DOHH2 (cell line): ENCODE results near the gene H6PD.

Source experiments
- H3F3A ChIP-seq: fragments of 200-600 bp; sonication (generic), shearing (Covaris generic); 2 replicates; pipeline ENCODE4 v1.6.0; 2016; ENCODE audit warnings: antibody characterized with exemption, mild to moderate bottlenecking; ENCODE audit not compliant: control insufficient read depth, insufficient read depth
- H3K27ac ChIP-seq: fragments of 200-600 bp; sonication (generic); 2 replicates; pipeline ENCODE4 v1.5.1; 2014; ENCODE audit warnings: low read depth, mild to moderate bottlenecking, low read length, moderate library complexity
- H3K27me3 ChIP-seq: fragments of 200-600 bp; sonication (generic); 2 replicates; pipeline ENCODE4 v1.6.1; 2014; ENCODE audit warnings: mild to moderate bottlenecking, low read length, mixed read lengths; ENCODE audit not compliant: control insufficient read depth
- H3K36me3 ChIP-seq: fragments of 200-600 bp; sonication (generic); 2 replicates; pipeline ENCODE4 v1.6.1; 2014; ENCODE audit warnings: mild to moderate bottlenecking, low read length, moderate library complexity, mixed read lengths; ENCODE audit not compliant: control insufficient read depth
- H3K4me1 ChIP-seq: fragments of 200-600 bp; sonication (generic); 2 replicates; pipeline ENCODE4 v1.6.1; 2014; ENCODE audit warnings: mild to moderate bottlenecking, low read length, mixed read lengths; ENCODE audit not compliant: control insufficient read depth
- H3K4me2 ChIP-seq: fragments of 200-600 bp; sonication (generic); 2 replicates; pipeline ENCODE4 v1.6.0; 2014; ENCODE audit warnings: mild to moderate bottlenecking, low read length, moderate library complexity
- H3K4me3 ChIP-seq: fragments of 200-600 bp; sonication (generic); 2 replicates; pipeline ENCODE4 v1.5.1; 2014; ENCODE audit warnings: mild to moderate bottlenecking, low read length, mixed read lengths
- H3K79me2 ChIP-seq: fragments of 200-600 bp; sonication (generic); 2 replicates; pipeline ENCODE4 v1.6.1; 2014; ENCODE audit warnings: mild to moderate bottlenecking, low read length, mixed read lengths; ENCODE audit not compliant: control insufficient read depth
- H3K9me2 ChIP-seq: fragments of 200-600 bp; sonication (generic); replicated peaks from 2 replicates; pipeline ENCODE4 v1.6.1; 2014; ENCODE audit warnings: mild to moderate bottlenecking, low read length, mixed read lengths; ENCODE audit not compliant: control insufficient read depth
- H3K9me3 ChIP-seq: fragments of 200-600 bp; sonication (generic); 2 replicates; pipeline ENCODE4 v1.6.1; 2014; ENCODE audit warnings: antibody characterized with exemption, low read length, mixed read lengths; ENCODE audit not compliant: control insufficient read depth, insufficient read depth
- H4K20me1 ChIP-seq: fragments of 200-600 bp; sonication (generic); 2 replicates; pipeline ENCODE4 v1.6.0; 2014; ENCODE audit warnings: low read depth, mild to moderate bottlenecking, antibody characterized with exemption, low read length, moderate library complexity; ENCODE audit not compliant: control insufficient read depth, insufficient read depth
- CTCF ChIP-seq: fragments of 200-600 bp; sonication (generic); IDR thresholded peaks from one replicate; pipeline ENCODE4 v1.5.1; 2014; ENCODE audit warnings: antibody characterized with exemption, mild to moderate bottlenecking, low read depth, low read length; ENCODE audit not compliant: poor library complexity, severe bottlenecking
- EZH2phosphoT487 ChIP-seq: fragments of 200-600 bp; sonication (generic); IDR thresholded peaks from 2 replicates; pipeline ENCODE4 v1.6.1; 2017; ENCODE audit warnings: borderline replicate concordance, mild to moderate bottlenecking, antibody characterized with exemption, low read length, moderate library complexity, mixed read lengths

H6PD gene

GRCh38 chr1:9302745-9303524, 68.4 kb downstream of the H6PD start:
- H3K4me1 ChIP-seq = peaks cover 18% of the 10 kb centered on the region
- peak overlapping the region; percentile 42 for H3K4me3 ChIP-seq
- no peaks in the 10 kb centered on the region for H3K36me3 ChIP-seq
- H3K27ac ChIP-seq = no peak overlapping the region
- no peaks in the 10 kb centered on the region for H3F3A ChIP-seq
- H3K9me3 ChIP-seq = no peaks in the 10 kb centered on the region
- peaks cover 79% of the 10 kb centered on the region for H3K79me2 ChIP-seq
- H3K9me2 ChIP-seq = no peaks in the 10 kb centered on the region
- peak overlapping the region; percentile 62 for H3K4me2 ChIP-seq
- no peaks in the 10 kb centered on the region for H3K27me3 ChIP-seq
- TF ChIP-seq EZH2phosphoT487 (no peak), CTCF (no peak)
- peaks cover 11% of the 10 kb centered on the region for H4K20me1 ChIP-seq

DNA sequence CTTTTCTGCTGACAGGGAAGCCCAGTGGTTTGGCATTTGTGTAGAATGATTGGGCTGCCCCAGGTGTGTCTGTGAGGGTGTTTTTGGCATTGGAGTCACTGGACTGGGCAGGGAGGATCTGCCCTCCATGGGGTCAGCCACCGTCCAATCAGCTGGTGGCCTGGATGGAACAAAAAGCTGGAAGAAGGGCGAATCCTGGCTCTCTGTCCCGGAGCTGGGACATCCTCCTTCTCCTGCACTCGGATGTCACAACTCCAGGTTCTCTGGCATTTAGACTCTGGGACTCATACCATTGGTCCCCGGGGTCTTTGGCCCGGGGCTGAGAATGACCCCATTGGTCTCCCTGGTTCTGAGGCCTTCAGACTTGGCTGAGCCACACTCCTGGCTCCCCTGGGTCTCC, 69.3 kb downstream of the H6PD start:
- Histone ChIP-seq H3F3A (no peaks in the 10 kb centered on the region), H3K79me2 (peaks cover 83% of the 10 kb centered on the region), H4K20me1 (peaks cover 14% of the 10 kb centered on the region), H3K9me3 (no peaks in the 10 kb centered on the region), H3K27me3 (no peaks in the 10 kb centered on the region), H3K27ac (no peak overlapping the region), H3K4me3 (no peak overlapping the region), H3K4me2 (no peak overlapping the region), H3K4me1 (peaks cover 18% of the 10 kb centered on the region), H3K36me3 (no peaks in the 10 kb centered on the region), H3K9me2 (no peaks in the 10 kb centered on the region)
- TF ChIP-seq CTCF (no peak), EZH2phosphoT487 (no peak)

- no peaks in the 10 kb centered on the region for H3K9me3 ChIP-seq
- H3K36me3 ChIP-seq = no peaks in the 10 kb centered on the region
- peaks cover 79% of the 10 kb centered on the region for H3K79me2 ChIP-seq
- H3K9me2 ChIP-seq = no peaks in the 10 kb centered on the region
- no peak overlapping the region for H3K4me3 ChIP-seq
- no peak overlapping the region for H3K27ac ChIP-seq
- H3K4me2 ChIP-seq = no peak overlapping the region
- peaks cover 18% of the 10 kb centered on the region for H3K4me1 ChIP-seq
- no peaks in the 10 kb centered on the region for H3K27me3 ChIP-seq
- H3F3A ChIP-seq = no peaks in the 10 kb centered on the region
- TF ChIP-seq EZH2phosphoT487 = no peak
- TF ChIP-seq CTCF = no peak
- peaks cover 14% of the 10 kb centered on the region for H4K20me1 ChIP-seq
Measured at GRCh38 chr1:9305216-9305615, 70.6 kb downstream of the H6PD start.
